HepG2 (cell line): Measurements from ENCODE around the gene ANLN. TPM values are rescaled to one million over a fixed set of nuclear protein-coding genes. Genes with fewer than 3 reads are reported as not detected.

Experiments used
- ATAC-seq: fragments of 200-7000 bp; cut with Tn5 transposase; 3 replicates; pipeline ENCODE4 v1.9.1; 2020; ENCODE audit warnings: mild to moderate bottlenecking, moderate library complexity
- BruUV-seq: library from RNA; stranded (reverse); fragments of 400-500 nt; replicated peaks from 2 replicates; lab custom pipeline; 2021; lab: Mats Ljungman, UMichigan
- CTCF ChIA-PET: fragments of 300-600 bp; formaldehyde crosslinking; extraction: SDS; loops from one replicate; lab custom pipeline; 2021; ENCODE audit warnings: low total read pairs, inconsistent platforms, low intra/inter-chr PET ratio; lab: Yijun Ruan, JAX
- POLR2A ChIA-PET: fragments of 350-600 bp; sonication (Branson Sonifier 250); formaldehyde crosslinking; loops from one replicate; lab custom pipeline; 2020; ENCODE audit warnings: antibody characterized with exemption, inconsistent platforms; lab: Yijun Ruan, JAX
- DNase-seq: peaks from one replicate; pipeline ENCODE4 v3.0.0-alpha.2; 2015; ENCODE audit warnings: low spot score
- FAIRE-seq: peaks from 3 replicates; lab custom pipeline; 2011; peaks lifted over from hg19 to GRCh38; lab: Jason Lieb, UNC
- H2AFZ ChIP-seq: one replicate; pipeline ENCODE4 v1.6.1; 2011; ENCODE audit warnings: low read length, inconsistent platforms
- H3K27ac ChIP-seq: fragments of 300-600 bp; 3 replicates; pipeline ENCODE4 v1.8.0; 2011; ENCODE audit warnings: mixed run types, mild to moderate bottlenecking, mixed read lengths, low read length, inconsistent platforms; ENCODE audit not compliant: insufficient read depth; ENCODE audit errors: extremely low read length
- H3K27me3 ChIP-seq, 2 experiments: fragments of 200-600 bp in 1 of 2; 2 replicates in 1 of 2; 3 replicates in 1 of 2; pipeline versions ENCODE4 v1.6.0 to v1.8.0; 2011; ENCODE audit warnings: low read length in 2 of 2, mild to moderate bottlenecking in 2 of 2, moderate library complexity in 2 of 2, inconsistent platforms in 1 of 2; ENCODE audit not compliant: insufficient read depth in 2 of 2, control insufficient read depth in 1 of 2
- H3K36me3 ChIP-seq, 2 experiments: fragments of 200-600 bp in 1 of 2; replicated peaks in 1 of 2; 2 replicates in 1 of 2; 3 replicates in 1 of 2; pipeline versions ENCODE4 v1.5.1 to v1.8.0; 2011; ENCODE audit warnings: low read length in 2 of 2, inconsistent platforms in 1 of 2; ENCODE audit not compliant: insufficient read depth in 2 of 2, control insufficient read depth in 1 of 2
- H3K4me1 ChIP-seq: 2 replicates; pipeline ENCODE4 v1.5.1; 2012; ENCODE audit warnings: low read length, inconsistent platforms; ENCODE audit not compliant: insufficient read depth
- H3K4me2 ChIP-seq: 2 replicates; pipeline ENCODE4 v1.6.0; 2011; ENCODE audit warnings: low read depth, low read length, inconsistent platforms
- H3K4me3 ChIP-seq, 3 experiments: fragments of 200-600 bp in 1 of 3; sonication (generic), shearing (Covaris generic) in 1 of 3; replicated peaks in 1 of 3; 2 replicates each; pipeline ENCODE4 v1.5.1; 2011 to 2016; ENCODE audit warnings: low read length in 3 of 3, inconsistent platforms in 2 of 3, low read depth in 2 of 3, mild to moderate bottlenecking in 2 of 3, control low read depth in 1 of 3, mixed read lengths in 1 of 3; ENCODE audit not compliant: insufficient read depth in 1 of 3
- H3K79me2 ChIP-seq: one replicate; pipeline ENCODE4 v1.6.1; 2011; ENCODE audit warnings: low read length, inconsistent platforms; ENCODE audit not compliant: insufficient read depth
- H3K9ac ChIP-seq: 2 replicates; pipeline ENCODE4 v1.6.0; 2011; ENCODE audit warnings: mild to moderate bottlenecking, low read depth, low read length, inconsistent platforms; ENCODE audit not compliant: insufficient read depth
- H3K9me3 ChIP-seq: 2 replicates; pipeline ENCODE4 v1.5.1; 2012; ENCODE audit warnings: mild to moderate bottlenecking, low read length
- H4K20me1 ChIP-seq: 2 replicates; pipeline ENCODE4 v1.6.0; 2011; ENCODE audit warnings: inconsistent platforms, mild to moderate bottlenecking, low read length, moderate library complexity; ENCODE audit not compliant: insufficient read depth
- ETS1 ChIP-seq: sonication (generic); formaldehyde crosslinking; IDR thresholded peaks from 2 replicates; pipeline ENCODE4 v1.4.0; 2020; ENCODE audit warnings: missing genetic modification reagents
- JDP2 ChIP-seq: sonication (generic); formaldehyde crosslinking; IDR thresholded peaks from 2 replicates; pipeline ENCODE4 v1.8.1; 2022; ENCODE audit warnings: missing genetic modification reagents, borderline replicate concordance
- MAX ChIP-seq: IDR thresholded peaks from 2 replicates; pipeline ENCODE4 v1.6.1; 2012; ENCODE audit warnings: inconsistent platforms
- MEF2D ChIP-seq: sonication (generic); formaldehyde crosslinking; IDR thresholded peaks from 2 replicates; pipeline ENCODE4 v1.5.1; 2020; ENCODE audit warnings: mild to moderate bottlenecking, missing genetic modification reagents
- RBFOX2 ChIP-seq: fragments of 200-400 bp; formaldehyde crosslinking; IDR thresholded peaks from 2 replicates; pipeline ENCODE4 v1.6.1; 2017; ENCODE audit warnings: low read depth, mild to moderate bottlenecking, low read length
- RFX1 ChIP-seq: fragments of 450-650 bp; IDR thresholded peaks from 2 replicates; pipeline ENCODE4 v1.6.1; 2017
- SATB2 ChIP-seq: sonication (generic); formaldehyde crosslinking; IDR thresholded peaks from 2 replicates; pipeline ENCODE4 v1.5.0; 2020; ENCODE audit warnings: missing genetic modification reagents
- SMAD1 ChIP-seq: sonication (generic); formaldehyde crosslinking; IDR thresholded peaks from 2 replicates; pipeline ENCODE4 v1.4.0; 2020; ENCODE audit warnings: missing genetic modification reagents, low read depth, mild to moderate bottlenecking, borderline replicate concordance
- SMC3 ChIP-seq: IDR thresholded peaks from 2 replicates; pipeline ENCODE4 v1.6.1; 2011; ENCODE audit warnings: low read length, improper control_type of control experiment
- SNAI1 ChIP-seq: sonication (generic); formaldehyde crosslinking; IDR thresholded peaks from 2 replicates; pipeline ENCODE4 v1.5.0; 2020; ENCODE audit warnings: mild to moderate bottlenecking, missing genetic modification reagents, borderline replicate concordance
- SRF ChIP-seq: IDR thresholded peaks from 2 replicates; pipeline ENCODE4 v1.6.1; 2011; ENCODE audit warnings: mild to moderate bottlenecking, low read depth, low read length, moderate library complexity
- TGIF2 ChIP-seq: IDR thresholded peaks from 2 replicates; pipeline ENCODE4 v1.6.1; 2016; ENCODE audit warnings: control low read depth, missing compliant biosample characterization
- ZBTB38 ChIP-seq: sonication (generic); formaldehyde crosslinking; IDR thresholded peaks from 2 replicates; pipeline ENCODE4 v1.5.1; 2020; ENCODE audit warnings: mild to moderate bottlenecking, missing genetic modification reagents
- ZNF143 ChIP-seq: sonication (generic); formaldehyde crosslinking; IDR thresholded peaks from 2 replicates; pipeline ENCODE4 v1.4.0; 2020; ENCODE audit warnings: missing genetic modification reagents
- ZNF350 ChIP-seq: sonication (generic); formaldehyde crosslinking; IDR thresholded peaks from 2 replicates; pipeline ENCODE4 v1.4.0; 2020; ENCODE audit warnings: mild to moderate bottlenecking, low read depth, missing genetic modification reagents, borderline replicate concordance
- ZNF441 ChIP-seq: sonication (generic); formaldehyde crosslinking; IDR thresholded peaks from 2 replicates; pipeline ENCODE4 v1.7.0; 2021; ENCODE audit warnings: missing genetic modification reagents, borderline replicate concordance
- ZNF530 ChIP-seq: sonication (generic); formaldehyde crosslinking; IDR thresholded peaks from 2 replicates; pipeline ENCODE4 v1.5.0; 2020; ENCODE audit warnings: low read depth, mild to moderate bottlenecking, missing genetic modification reagents
- ZNF724P ChIP-seq: sonication (generic); formaldehyde crosslinking; IDR thresholded peaks from 2 replicates; pipeline ENCODE4 v1.8.0; 2022; ENCODE audit warnings: missing genetic modification reagents, borderline replicate concordance
- ZNF781 ChIP-seq: sonication (generic); formaldehyde crosslinking; IDR thresholded peaks from 2 replicates; pipeline ENCODE4 v1.5.1; 2020; ENCODE audit warnings: borderline replicate concordance, mild to moderate bottlenecking, missing genetic modification reagents; ENCODE audit errors: not compliant biosample characterization
- ZNF788 ChIP-seq: sonication (generic); formaldehyde crosslinking; IDR thresholded peaks from 2 replicates; pipeline ENCODE4 v1.5.0; 2020; ENCODE audit warnings: mild to moderate bottlenecking, missing genetic modification reagents, borderline replicate concordance
- WGBS: methylation state at CpG from one replicate; pipeline ENCODE4 v1.1.6; 2017; ENCODE audit warnings: low lambda C conversion rate; 5-methylcytosine and 5-hydroxymethylcytosine counted together
- in situ Hi-C: cut with HindIII; loops from 2 replicates; pipeline ENCODE4 v1.10.0; 2017; ENCODE audit warnings: low pct_unique_long_range_greater_than_20kb; ENCODE audit not compliant: extremely low pct_ligation_motif_present
- intact Hi-C: fragments of 100-400 bp; cut with micrococcal nuclease; formaldehyde crosslinking; loops from one replicate; pipeline ENCODE4 v1.10.0; 2022; ENCODE audit not compliant: unreplicated experiment
- polyA plus RNA-seq, 8 experiments: library from polyadenylated mRNA; depleted of rRNA in 3 of 8; stranded (reverse) in 7 of 8; unstranded in 1 of 8; fragments of >200 nt; fragmentation: Illumina TruSeq in 4 of 8; extraction: Trizol in 4 of 8; gene quantifications; 2 replicates each; pipeline versions ENCODE4 v1.2.1 to v1.2.3, GENCODE V29; 2011 to 2016; ENCODE audit warnings: low read depth in 4 of 8, missing spikeins in 1 of 8, mixed read lengths in 1 of 8; ENCODE audit not compliant: insufficient read depth in 1 of 8
- total RNA-seq, 5 experiments: library from RNA; depleted of rRNA; stranded (reverse); fragments of >200 nt; fragmentation: Illumina TruSeq; extraction: Trizol; gene quantifications; 2 replicates each; pipeline ENCODE4 v1.2.3, GENCODE V29; 2016; ENCODE audit warnings: low read depth in 1 of 5

ANLN gene
- total and polyA plus RNA-seq, 2 of the 13 experiments (the other 11 are each of a cell fraction or from before 2014, with no cell fraction given) = 20.0 to 72.0 TPM

- TF ChIP-seq MAX (no peak), SMC3 (no peak), ZNF788 (CRISPR knock-in tag) (peak; percentile 17; the same call in 1 of the 2 replicates), SATB2 (no peak), ZNF724P (CRISPR knock-in tag) (no peak), ZNF530 (CRISPR knock-in tag) (no peak), RFX1 (no peak), ZNF350 (CRISPR knock-in tag) (no peak; the same call in 1 of the 2 replicates), MEF2D (CRISPR knock-in tag) (0 out of 2 replicates have a peak, but pooled peaks have one; percentile 34), SNAI1 (CRISPR knock-in tag) (no peak), JDP2 (CRISPR knock-in tag) (no peak)
These were observed 783 bp downstream of the ANLN start (continued) for GRCh38 chr7:36390199-36391090.

- FAIRE-seq (no peak), ATAC-seq (no peak), DNase-seq (no peak)
- Histone ChIP-seq H3K4me1 (peaks cover 46% of the 10 kb centered on the region), H3K9ac (peak overlapping the region; percentile 96), H3K27me3 (no peaks in the 10 kb centered on the region; a peak in 1 of 5 replicates), H2AFZ (peak overlapping the region; percentile 47), H3K9me3 (peaks cover 9% of the 10 kb centered on the region; the same call in 1 of the 2 replicates), H3K79me2 (peaks cover 67% of the 10 kb centered on the region), H4K20me1 (no peaks in the 10 kb centered on the region), H3K36me3 (peaks cover 0 to 2% of the 10 kb centered on the region in 2 experiments; a peak in 3 of 5 replicates), H3K4me2 (peak overlapping the region; percentile 82), H3K4me3 (peak overlapping the region; percentile 93 to 97 (median 97); a peak in 5 of 6 replicates), H3K27ac (peak overlapping the region; percentile 89)
- intact Hi-C loops (loop anchor here (5.0 kb wide), 1 partner anchor 239 kb away; the partner anchor contains the start of gene EEPD1), in situ Hi-C loops (no loop called here)
- BruUV-seq = no TSS peak
- ChIA-PET CTCF (no interaction called here), POLR2A (interaction anchor here (0.8 to 1.0 kb wide), 2 partner anchors 11 to 101 kb away, joined by 3 read pairs; no protein-coding TSS in a partner anchor)
- WGBS = 27% methylated on average over 10 of the region's 10 CpGs
- TF ChIP-seq ZNF781 (no peak), ETS1 (CRISPR knock-in tag) (no peak), ZBTB38 (CRISPR knock-in tag) (no peak), TGIF2 (CRISPR knock-in tag) (no peak), SMAD1 (CRISPR knock-in tag) (no peak), SRF (no peak), RBFOX2 (no peak), ZNF143 (CRISPR knock-in tag) (no peak), ZNF441 (CRISPR knock-in tag) (peak; percentile 82; the same call in 1 of the 2 replicates)
These were observed 2.0 kb downstream of the ANLN start for GRCh38 chr7:36391436-36392198.
